SH-SY5Y (cell line): ENCODE data around the gene FOXO3B.
"Not testable (repeated sequence)": the region's sequence is repeated elsewhere in the genome, so short reads cannot be mapped to it uniquely, and the experiment has no call there.

Source experiments
- GATA2 ChIP-seq: IDR thresholded peaks from 2 replicates; pipeline ENCODE4 v1.6.1; 2011; ENCODE audit warnings: mild to moderate bottlenecking, low read depth, low read length
- GATA3 ChIP-seq: IDR thresholded peaks from 2 replicates; pipeline ENCODE4 v1.6.1; 2011; ENCODE audit warnings: low read depth, mild to moderate bottlenecking, low read length, moderate library complexity

FOXO3B gene

DNA sequence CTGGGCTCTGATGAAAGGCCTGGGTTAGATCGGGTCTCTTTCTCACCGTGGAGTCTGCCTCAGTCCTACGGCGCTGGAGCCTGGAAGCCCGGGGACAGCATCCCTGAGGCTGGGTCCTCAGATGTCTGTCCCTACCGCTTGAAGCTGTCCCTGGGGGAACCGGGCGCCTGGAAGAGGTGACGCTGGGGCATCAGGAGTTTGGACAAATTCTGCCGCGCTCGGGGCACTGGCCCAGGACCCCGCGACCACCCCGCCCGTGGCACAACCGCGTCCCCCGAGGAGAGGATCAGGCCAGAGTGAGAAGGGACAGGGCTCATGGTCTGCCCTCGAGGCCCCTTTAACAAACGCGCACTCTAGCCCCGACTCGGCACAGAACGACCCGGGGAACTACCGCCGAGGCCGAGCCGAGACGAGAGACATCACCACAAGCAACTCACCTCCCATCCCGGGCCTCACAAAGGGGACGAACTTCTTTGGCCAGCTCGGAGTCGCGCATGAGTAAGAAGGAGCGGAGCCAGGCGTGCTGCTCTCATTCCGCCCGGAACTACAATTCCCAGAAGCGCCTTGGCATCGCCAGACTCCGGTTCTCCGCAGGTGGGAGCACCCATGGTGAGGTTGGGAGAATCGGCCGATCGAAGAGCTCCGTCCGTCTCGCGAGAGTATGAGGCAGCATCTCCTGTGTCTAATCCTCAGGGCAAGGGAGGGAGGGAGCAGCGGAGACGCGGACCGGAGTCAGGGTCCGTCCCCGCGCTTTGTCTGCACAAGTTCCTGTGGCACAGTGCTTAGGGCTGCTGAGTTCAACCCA, at the start of gene FOXO3B:
FOXO3B (minus strand) TSS at position 548 of the 805 bp plus-strand sequence. CDS start 663 bp downstream, outside the sequence.
- not testable (repeated sequence) for TF ChIP-seq GATA3, GATA2

DNA sequence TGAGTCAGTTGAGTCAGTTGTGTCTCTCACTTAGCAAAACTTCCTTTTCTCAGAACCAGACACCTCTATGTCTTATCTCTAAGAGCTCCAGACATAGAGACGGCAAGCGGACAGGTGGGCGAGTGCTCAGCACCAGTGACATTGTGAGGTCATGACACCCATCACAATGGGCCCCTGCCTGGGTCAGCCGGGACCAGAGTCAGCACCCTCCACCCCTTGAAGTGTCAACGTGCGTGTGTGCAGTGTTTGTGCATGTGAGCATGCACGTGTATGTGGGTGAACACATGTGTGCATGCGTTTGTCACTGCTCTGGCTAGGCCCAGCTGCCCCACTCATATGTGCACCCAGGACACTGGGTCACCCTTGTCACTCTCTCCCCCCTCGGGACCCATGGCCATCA, 37.8 kb downstream of the FOXO3B start, which contains the start of gene TBC1D28:
TBC1D28 (minus strand) TSS at position 101 of the 400 bp plus-strand sequence. CDS start 3,039 bp downstream, outside the sequence.
- not testable (repeated sequence) for TF ChIP-seq GATA3, GATA2
